ENCODE data around the gene SMAD6. TPM values are rescaled to one million over a fixed set of nuclear protein-coding genes. Genes with fewer than 3 reads are reported as not detected.

Gene SMAD6
- total RNA-seq, 4 donors from 2014 or later, result 1.7 to 6.3 (median 3.8) TPM

DNA sequence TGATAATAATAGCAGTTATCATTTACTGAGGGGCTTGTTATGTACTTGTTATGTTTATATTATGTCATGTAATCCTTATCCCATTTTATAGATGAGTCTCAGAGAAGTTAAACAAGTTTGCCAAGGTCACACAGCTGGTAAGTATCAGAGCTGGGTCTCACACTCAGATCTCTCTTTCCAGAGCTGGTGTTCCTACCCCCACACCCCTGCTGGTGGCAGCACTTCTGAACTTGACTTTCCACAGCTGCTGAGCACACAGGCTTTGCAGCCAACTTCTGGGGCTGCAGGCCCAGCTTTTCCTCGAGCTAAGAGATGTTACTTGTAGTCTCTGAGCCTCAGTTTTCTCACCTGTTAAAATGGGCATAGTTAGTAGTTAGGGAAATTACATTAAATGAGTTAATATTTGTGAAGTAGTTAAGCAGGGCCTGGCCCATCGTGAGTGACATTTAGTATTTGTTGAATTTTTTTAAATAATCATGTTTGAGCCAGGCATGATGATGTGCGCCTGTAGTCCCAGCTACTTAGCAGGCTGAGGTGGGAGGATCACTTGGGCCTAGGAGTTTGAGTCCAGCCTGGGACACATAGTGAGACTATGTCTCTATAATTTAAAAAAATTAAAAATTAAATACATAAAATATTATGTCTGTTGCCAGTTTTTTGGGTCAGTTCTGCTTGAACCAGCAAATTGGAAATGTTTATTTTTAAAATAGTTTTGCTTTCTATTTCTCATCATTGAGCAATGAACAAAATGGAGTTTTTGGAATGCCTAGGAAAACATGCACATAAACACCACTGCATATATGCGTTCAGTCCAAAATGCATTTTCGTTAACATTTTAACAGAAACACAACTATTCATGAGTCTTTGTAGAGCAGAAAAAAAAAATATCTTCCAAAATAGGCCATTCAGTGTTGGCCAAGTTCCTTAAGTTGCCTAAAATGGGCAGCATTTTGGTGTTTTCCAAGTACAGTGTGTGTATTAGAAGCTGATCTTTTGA is 87.3 kb downstream of the SMAD6 start:
- no peak for DNase-seq
- no peak for TF ChIP-seq POLR2A (IDR thresholded peaks at IDR 0.05)
- TF ChIP-seq, protein P1, sequence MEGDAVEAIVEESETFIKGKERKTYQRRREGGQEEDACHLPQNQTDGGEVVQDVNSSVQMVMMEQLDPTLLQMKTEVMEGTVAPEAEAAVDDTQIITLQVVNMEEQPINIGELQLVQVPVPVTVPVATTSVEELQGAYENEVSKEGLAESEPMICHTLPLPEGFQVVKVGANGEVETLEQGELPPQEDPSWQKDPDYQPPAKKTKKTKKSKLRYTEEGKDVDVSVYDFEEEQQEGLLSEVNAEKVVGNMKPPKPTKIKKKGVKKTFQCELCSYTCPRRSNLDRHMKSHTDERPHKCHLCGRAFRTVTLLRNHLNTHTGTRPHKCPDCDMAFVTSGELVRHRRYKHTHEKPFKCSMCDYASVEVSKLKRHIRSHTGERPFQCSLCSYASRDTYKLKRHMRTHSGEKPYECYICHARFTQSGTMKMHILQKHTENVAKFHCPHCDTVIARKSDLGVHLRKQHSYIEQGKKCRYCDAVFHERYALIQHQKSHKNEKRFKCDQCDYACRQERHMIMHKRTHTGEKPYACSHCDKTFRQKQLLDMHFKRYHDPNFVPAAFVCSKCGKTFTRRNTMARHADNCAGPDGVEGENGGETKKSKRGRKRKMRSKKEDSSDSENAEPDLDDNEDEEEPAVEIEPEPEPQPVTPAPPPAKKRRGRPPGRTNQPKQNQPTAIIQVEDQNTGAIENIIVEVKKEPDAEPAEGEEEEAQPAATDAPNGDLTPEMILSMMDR (IDR thresholded peaks at IDR 0.05), result peak in 5 of 6 experiments; percentile 12 to 52 (median 29)
- peak overlapping the region in 3 of 4 donors; percentile 18 to 53 (median 52) for H3K27ac ChIP-seq
- no peak overlapping the region for H3K4me3 ChIP-seq
- peaks cover 0 to 14% (median 8%) of the 10 kb centered on the region in 3 donors for H3K4me1 ChIP-seq
- 50 to 58% methylated on average over 5 of the region's 5 CpGs for WGBS, 2 donors
- intact Hi-C loops (cut with DNase I), result no loop called here
- H3K27me3 ChIP-seq, result no peaks in the 10 kb centered on the region
- no peaks in the 10 kb centered on the region for H3K9me3 ChIP-seq
- H3K36me3 ChIP-seq, result no peaks in the 10 kb centered on the region

DNA sequence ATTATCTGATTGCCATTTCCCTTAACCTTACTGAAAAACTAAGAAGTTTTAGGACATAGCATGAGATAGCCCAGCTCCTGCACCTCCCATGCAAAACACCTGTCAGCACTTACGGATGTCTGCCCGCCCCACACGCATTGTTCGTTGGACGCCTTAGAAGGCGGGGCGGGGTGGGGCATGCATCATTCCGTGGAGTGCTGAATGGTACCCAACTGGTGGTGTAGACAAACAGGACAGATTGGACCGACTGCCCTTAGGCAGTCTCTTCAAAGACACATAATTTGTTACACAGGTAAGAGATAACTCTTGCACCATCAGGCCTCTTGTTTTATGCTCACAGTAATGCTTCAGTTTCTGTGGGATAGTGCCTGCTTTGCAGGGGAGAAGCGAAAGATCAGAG is 93.8 kb downstream of the SMAD6 start:
- TF ChIP-seq, protein P1 (IDR thresholded peaks at IDR 0.05), result no peak
- no peak for TF ChIP-seq POLR2A (IDR thresholded peaks at IDR 0.05)
- Histone ChIP-seq H3K27me3 (no peaks in the 10 kb centered on the region), H3K36me3 (no peaks in the 10 kb centered on the region), H3K27ac (no peak overlapping the region), H3K4me1 (no peaks in the 10 kb centered on the region), H3K4me3 (no peak overlapping the region), H3K9me3 (no peaks in the 10 kb centered on the region)
- WGBS, 2 donors, result 63 to 76% methylated on average over 8 to 10 of the region's 10 CpGs
- DNase-seq, result no peak
- intact Hi-C loops (cut with DNase I), result no loop called here

DNA sequence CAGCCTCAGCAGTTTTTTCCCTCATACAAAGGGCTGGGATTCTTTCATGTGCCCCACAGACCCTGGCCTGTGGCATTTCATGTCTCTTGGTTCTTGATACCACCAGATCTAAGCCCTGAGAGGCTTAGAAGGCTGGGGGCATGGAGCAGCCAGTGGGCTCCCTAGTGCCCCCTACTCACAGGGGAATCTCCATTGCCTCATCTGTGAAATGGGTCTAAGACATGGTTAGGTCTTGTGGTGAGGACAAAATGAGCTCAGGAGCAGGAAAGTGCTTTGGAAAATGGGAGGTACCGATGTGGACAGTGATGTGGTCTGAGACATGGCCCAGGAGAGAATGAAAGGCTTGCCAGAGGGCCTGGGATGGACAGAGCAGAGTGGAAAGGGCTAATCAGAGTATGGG is 94.3 kb downstream of the SMAD6 start:
- no peak overlapping the region for H3K27ac ChIP-seq
- no peaks in the 10 kb centered on the region for H3K9me3 ChIP-seq
- H3K4me1 ChIP-seq, result peaks cover 0 to under 1% (median 0%) of the 10 kb centered on the region in 3 donors
- TF ChIP-seq, protein P1 (IDR thresholded peaks at IDR 0.05), result no peak
- TF ChIP-seq POLR2A (IDR thresholded peaks at IDR 0.05), result no peak
- intact Hi-C loops (cut with DNase I), result no loop called here
- no peak overlapping the region for H3K4me3 ChIP-seq
- no peaks in the 10 kb centered on the region for H3K27me3 ChIP-seq
- no peaks in the 10 kb centered on the region for H3K36me3 ChIP-seq
- 87 to 89% methylated on average over 1 of the region's 1 CpG for WGBS, 2 donors
- DNase-seq, result no peak

DNA sequence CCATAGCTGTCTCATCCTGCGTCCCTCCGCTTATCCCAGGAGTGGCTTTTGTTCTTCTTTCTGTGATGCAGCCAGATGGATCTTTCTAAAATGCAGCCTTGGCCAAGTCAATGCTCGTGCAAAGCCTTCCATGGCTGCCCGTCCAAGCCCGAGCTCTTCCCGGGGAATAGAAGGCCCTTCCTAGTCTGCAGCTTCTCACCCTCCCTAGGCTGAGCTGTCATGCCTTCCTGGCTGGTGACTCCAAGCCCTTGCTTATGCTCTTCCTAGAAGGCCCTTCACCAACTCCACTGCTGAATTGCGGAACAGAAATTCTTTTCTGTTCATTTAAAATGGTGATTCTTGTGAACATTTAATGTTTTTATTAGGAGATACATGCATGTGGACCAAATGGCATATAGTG is 95.9 kb downstream of the SMAD6 start:
- 66 to 84% methylated on average over 6 to 7 of the region's 7 CpGs for WGBS, 2 donors
- Histone ChIP-seq H3K27ac (no peak overlapping the region), H3K9me3 (no peaks in the 10 kb centered on the region), H3K4me3 (no peak overlapping the region), H3K27me3 (no peaks in the 10 kb centered on the region), H3K4me1 (peaks cover 12 to 16% (median 13%) of the 10 kb centered on the region in 3 donors), H3K36me3 (no peaks in the 10 kb centered on the region)
- DNase-seq, result no peak
- TF ChIP-seq, protein P1 (IDR thresholded peaks at IDR 0.05), result no peak
- no peak for TF ChIP-seq POLR2A (IDR thresholded peaks at IDR 0.05)
- intact Hi-C loops (cut with DNase I), result no loop called here

DNA sequence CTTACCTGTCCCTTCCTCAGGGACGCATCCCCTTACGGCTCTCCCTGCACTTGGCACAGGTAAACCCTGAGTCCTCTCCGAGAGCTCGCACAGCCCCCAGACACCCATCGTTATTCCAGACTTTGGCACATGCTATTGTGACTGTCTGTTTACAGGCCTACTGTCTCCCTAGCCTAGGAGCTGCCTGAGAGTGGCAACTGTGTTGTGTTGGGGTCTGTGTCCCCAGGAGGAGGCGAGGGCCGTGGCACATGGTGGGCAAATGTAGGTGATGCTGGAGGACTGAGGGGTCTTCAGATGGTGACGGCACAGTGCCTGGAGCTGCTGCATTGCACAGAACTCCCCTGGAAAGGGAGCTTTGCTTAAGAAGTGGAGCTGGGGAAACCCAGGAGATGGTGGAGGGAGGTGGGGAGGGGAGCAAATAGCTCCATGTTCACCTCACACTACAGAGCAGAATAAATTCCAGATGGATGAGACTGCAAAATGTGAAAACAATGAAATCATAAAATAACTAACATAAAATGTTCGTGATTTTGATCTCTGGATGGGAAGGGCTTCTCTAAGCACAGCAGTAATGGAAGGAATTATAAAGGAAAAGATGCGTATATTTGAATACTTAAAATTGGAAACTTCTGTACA is 96.5 kb downstream of the SMAD6 start:
- H3K4me1 ChIP-seq, result peaks cover 18 to 22% (median 19%) of the 10 kb centered on the region in 3 donors
- intact Hi-C loops (cut with DNase I), result no loop called here
- no peaks in the 10 kb centered on the region for H3K27me3 ChIP-seq
- no peak for DNase-seq
- no peak overlapping the region for H3K27ac ChIP-seq
- no peak overlapping the region for H3K4me3 ChIP-seq
- TF ChIP-seq, protein P1 (IDR thresholded peaks at IDR 0.05), result no peak
- TF ChIP-seq POLR2A (IDR thresholded peaks at IDR 0.05), result no peak
- 79 to 90% methylated on average over 4 to 8 of the region's 10 CpGs for WGBS, 2 donors
- H3K36me3 ChIP-seq, result no peaks in the 10 kb centered on the region
- no peaks in the 10 kb centered on the region for H3K9me3 ChIP-seq
